GM12874 (cell line): ENCODE data around the gene DOK3.

Experiments used
- CTCF ChIP-seq: IDR thresholded peaks from 2 replicates; pipeline ENCODE4 v1.5.1; 2011; ENCODE audit warnings: low read depth, mild to moderate bottlenecking, control low read depth, low read length, moderate library complexity; ENCODE audit not compliant: insufficient read depth

Gene DOK3

GRCh38 chr5:177478711-177479646, 30.6 kb downstream of the DOK3 start:
- TF ChIP-seq CTCF = no peak

GRCh38 chr5:177477701-177478477, 31.7 kb downstream of the DOK3 start:
- TF ChIP-seq CTCF = no peak

GRCh38 chr5:177476531-177477233, 32.9 kb downstream of the DOK3 start:
- no peak for TF ChIP-seq CTCF

GRCh38 chr5:177475563-177476427, 33.8 kb downstream of the DOK3 start:
- no peak for TF ChIP-seq CTCF

GRCh38 chr5:177474846-177475562, 34.6 kb downstream of the DOK3 start:
- TF ChIP-seq CTCF = no peak

GRCh38 chr5:177474002-177474476, 35.6 kb downstream of the DOK3 start:
- TF ChIP-seq CTCF = no peak
